ENCODE measurements around the gene MRTFB. TPM values are rescaled to one million over a fixed set of nuclear protein-coding genes. Genes with fewer than 3 reads are reported as not detected.

Gene MRTFB
- total and polyA plus RNA-seq, 2 of the 13 experiments (the other 11 are each of a cell fraction or from before 2014, with no cell fraction given): 11.4 to 14.0 TPM

GRCh38 chr16:14302031-14302398 is 230.9 kb downstream of the MRTFB start (continued):
- TF ChIP-seq, protein P1, sequence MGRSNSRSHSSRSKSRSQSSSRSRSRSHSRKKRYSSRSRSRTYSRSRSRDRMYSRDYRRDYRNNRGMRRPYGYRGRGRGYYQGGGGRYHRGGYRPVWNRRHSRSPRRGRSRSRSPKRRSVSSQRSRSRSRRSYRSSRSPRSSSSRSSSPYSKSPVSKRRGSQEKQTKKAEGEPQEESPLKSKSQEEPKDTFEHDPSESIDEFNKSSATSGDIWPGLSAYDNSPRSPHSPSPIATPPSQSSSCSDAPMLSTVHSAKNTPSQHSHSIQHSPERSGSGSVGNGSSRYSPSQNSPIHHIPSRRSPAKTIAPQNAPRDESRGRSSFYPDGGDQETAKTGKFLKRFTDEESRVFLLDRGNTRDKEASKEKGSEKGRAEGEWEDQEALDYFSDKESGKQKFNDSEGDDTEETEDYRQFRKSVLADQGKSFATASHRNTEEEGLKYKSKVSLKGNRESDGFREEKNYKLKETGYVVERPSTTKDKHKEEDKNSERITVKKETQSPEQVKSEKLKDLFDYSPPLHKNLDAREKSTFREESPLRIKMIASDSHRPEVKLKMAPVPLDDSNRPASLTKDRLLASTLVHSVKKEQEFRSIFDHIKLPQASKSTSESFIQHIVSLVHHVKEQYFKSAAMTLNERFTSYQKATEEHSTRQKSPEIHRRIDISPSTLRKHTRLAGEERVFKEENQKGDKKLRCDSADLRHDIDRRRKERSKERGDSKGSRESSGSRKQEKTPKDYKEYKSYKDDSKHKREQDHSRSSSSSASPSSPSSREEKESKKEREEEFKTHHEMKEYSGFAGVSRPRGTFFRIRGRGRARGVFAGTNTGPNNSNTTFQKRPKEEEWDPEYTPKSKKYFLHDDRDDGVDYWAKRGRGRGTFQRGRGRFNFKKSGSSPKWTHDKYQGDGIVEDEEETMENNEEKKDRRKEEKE (IDR thresholded peaks at IDR 0.05): no peak
- TF ChIP-seq ZNF775 (CRISPR knock-in tag; IDR thresholded peaks at IDR 0.05; ENCODE audit: borderline replicate concordance): no peak
- TF ChIP-seq HNF4A (CRISPR knock-in tag; IDR thresholded peaks at IDR 0.05): no peak
- TF ChIP-seq FLYWCH1 (CRISPR knock-in tag; IDR thresholded peaks at IDR 0.05): no peak
- TF ChIP-seq ZNF790 (CRISPR knock-in tag; IDR thresholded peaks at IDR 0.05; ENCODE audit: borderline replicate concordance): no peak
- no peak for TF ChIP-seq ZNF343 (CRISPR knock-in tag; IDR thresholded peaks at IDR 0.05)
- TF ChIP-seq ZNF816 (CRISPR knock-in tag; IDR thresholded peaks at IDR 0.05; ENCODE audit: borderline replicate concordance): no peak
- no peak for TF ChIP-seq ZNF235 (CRISPR knock-in tag; IDR thresholded peaks at IDR 0.05; ENCODE audit: borderline replicate concordance)
- TF ChIP-seq ZNF563 (CRISPR knock-in tag; IDR thresholded peaks at IDR 0.05): no peak
- TF ChIP-seq STAG1 (CRISPR knock-in tag; IDR thresholded peaks at IDR 0.05): 0 out of 2 replicates have a peak, but pooled peaks have one; percentile 10
- TF ChIP-seq ZFY (CRISPR knock-in tag; IDR thresholded peaks at IDR 0.05): no peak; the same call in 1 of the 2 replicates
- no peak for TF ChIP-seq CAMTA2 (CRISPR knock-in tag; IDR thresholded peaks at IDR 0.05; ENCODE audit: borderline replicate concordance)
- peak; percentile 43 for TF ChIP-seq SRSF1 (optimal IDR thresholded peaks at IDR 0.05; ENCODE audit: low read depth, low read length)
- no peak; the same call in 1 of the 2 replicates for TF ChIP-seq ZNF441 (CRISPR knock-in tag; IDR thresholded peaks at IDR 0.05; ENCODE audit: borderline replicate concordance)
- 0 out of 2 replicates have a peak, but pooled peaks have one; percentile 6 for TF ChIP-seq PITX1 (CRISPR knock-in tag; IDR thresholded peaks at IDR 0.05)
- TF ChIP-seq MAX (IDR thresholded peaks at IDR 0.05): no peak
- no peak for TF ChIP-seq REST (IDR thresholded peaks at IDR 0.05; ENCODE audit: borderline replicate concordance in 1 of 2, low read depth in 1 of 2, low read length in 2 of 2)
- no peak for TF ChIP-seq TBX2 (CRISPR knock-in tag; IDR thresholded peaks at IDR 0.05; ENCODE audit: borderline replicate concordance)
- TF ChIP-seq, protein P2, sequence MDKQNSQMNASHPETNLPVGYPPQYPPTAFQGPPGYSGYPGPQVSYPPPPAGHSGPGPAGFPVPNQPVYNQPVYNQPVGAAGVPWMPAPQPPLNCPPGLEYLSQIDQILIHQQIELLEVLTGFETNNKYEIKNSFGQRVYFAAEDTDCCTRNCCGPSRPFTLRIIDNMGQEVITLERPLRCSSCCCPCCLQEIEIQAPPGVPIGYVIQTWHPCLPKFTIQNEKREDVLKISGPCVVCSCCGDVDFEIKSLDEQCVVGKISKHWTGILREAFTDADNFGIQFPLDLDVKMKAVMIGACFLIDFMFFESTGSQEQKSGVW (CRISPR knock-in tag; IDR thresholded peaks at IDR 0.05; ENCODE audit: borderline replicate concordance): no peak
- no peak for TF ChIP-seq ZNF780A (CRISPR knock-in tag; IDR thresholded peaks at IDR 0.05)
- no peak for TF ChIP-seq ZNF670 (CRISPR knock-in tag; IDR thresholded peaks at IDR 0.05; ENCODE audit: borderline replicate concordance)
- no peak for TF ChIP-seq RBM39 (IDR thresholded peaks at IDR 0.05; ENCODE audit: low read depth, low read length, poor library complexity, severe bottlenecking)
- no peak for TF ChIP-seq KDM6A (CRISPR knock-in tag; IDR thresholded peaks at IDR 0.05; ENCODE audit: low read depth)
- no peak for TF ChIP-seq NCOA2 (CRISPR knock-in tag; IDR thresholded peaks at IDR 0.05)
- no peak for TF ChIP-seq ZNF768 (CRISPR knock-in tag; IDR thresholded peaks at IDR 0.05)

Data from HepG2 (cell line).